K562 (cell line): ENCODE measurements around the gene ANKRD13D. TPM values are rescaled to one million over a fixed set of nuclear protein-coding genes. Genes with fewer than 3 reads are reported as not detected.

Experiments used
- CTCFL ChIP-seq: IDR thresholded peaks from 2 replicates; pipeline ENCODE4 v1.6.1; 2011; ENCODE audit warnings: borderline replicate concordance, low read depth, mild to moderate bottlenecking, moderate library complexity, low read length; ENCODE audit not compliant: insufficient read depth, poor library complexity, severe bottlenecking
- CUX1 ChIP-seq: fragments of 200-800 bp; sonication (Bioruptor generic); IDR thresholded peaks from 2 replicates; pipeline ENCODE4 v1.6.1; 2016; ENCODE audit warnings: missing genetic modification characterization, missing compliant biosample characterization
- DPF2 ChIP-seq: fragments of 450-650 bp; IDR thresholded peaks from 2 replicates; pipeline ENCODE4 v1.6.1; 2016
- MITF ChIP-seq: IDR thresholded peaks from 2 replicates; pipeline ENCODE4 v1.6.1; 2014; ENCODE audit warnings: antibody characterized with exemption
- MYC ChIP-seq, 2 experiments: fragments of 250-450 bp in 1 of 2; sonication (Bioruptor Pico) in 1 of 2; IDR thresholded peaks; 2 replicates each; pipeline versions ENCODE4 v1.5.1 to v1.6.1; 2012 to 2021; ENCODE audit warnings: low read depth in 2 of 2, borderline replicate concordance in 1 of 2, improper control_type of control experiment in 1 of 2, low read length in 1 of 2, mild to moderate bottlenecking in 1 of 2, moderate library complexity in 1 of 2
- PURB ChIP-seq: sonication (generic); formaldehyde crosslinking; IDR thresholded peaks from 2 replicates; pipeline ENCODE4 v1.9.0; 2021; ENCODE audit warnings: low read depth, mild to moderate bottlenecking, missing genetic modification reagents
- SMAD2 ChIP-seq: fragments of 150-350 bp; IDR thresholded peaks from 2 replicates; pipeline ENCODE4 v1.6.1; 2014; ENCODE audit warnings: low read depth, mild to moderate bottlenecking, low read length
- SPI1 ChIP-seq: IDR thresholded peaks from 2 replicates; pipeline ENCODE4 v1.6.1; 2011; ENCODE audit warnings: low read depth, low read length, control low read depth, borderline replicate concordance
- TEAD1 ChIP-seq, 2 experiments: fragments of 450-650 bp in 1 of 2; sonication (generic) in 1 of 2; formaldehyde crosslinking; IDR thresholded peaks; 2 replicates each; pipeline versions ENCODE4 v1.4.0 to v1.8.0; 2020 to 2022; ENCODE audit warnings: mild to moderate bottlenecking in 2 of 2, missing genetic modification reagents in 1 of 2
- ZNF212 ChIP-seq: fragments of 450-650 bp; formaldehyde crosslinking; IDR thresholded peaks from 2 replicates; pipeline ENCODE4 v1.4.0; 2020; ENCODE audit warnings: mild to moderate bottlenecking
- polyA plus RNA-seq, 8 experiments: library from polyadenylated mRNA; depleted of rRNA in 4 of 8; stranded (reverse) in 5 of 8; unstranded in 3 of 8; fragments of >200 nt; fragmentation: Nextera tagmentation in 2 of 8; fragmentation: Illumina TruSeq in 1 of 8; extraction: Ambion mirVana in 2 of 8; extraction: Trizol in 1 of 8; gene quantifications; 2 replicates each; pipeline versions ENCODE4 v1.2.1 to v1.2.3, GENCODE V29; 2011 to 2014; ENCODE audit warnings: inconsistent platforms in 1 of 8, missing spikeins in 1 of 8
- total RNA-seq, 7 experiments: library from RNA; depleted of rRNA in 6 of 7; stranded (reverse); fragments of >200 nt in 6 of 7; fragmentation: Illumina TruSeq in 2 of 7; extraction: Trizol in 2 of 7; gene quantifications; 2 replicates each; pipeline versions ENCODE4 v1.2.1 to v1.2.3, GENCODE V29; 2011 to 2021; ENCODE audit warnings: low replicate concordance in 1 of 7

ANKRD13D gene
- total and polyA plus RNA-seq, 9 of the 15 experiments (the other 6 are each of a cell fraction or from before 2014, with no cell fraction given): 0.94 to 40.9 (median 22.4) TPM

GRCh38 chr11:67262731-67263675, 26.1 kb upstream of the ANKRD13D start (continued):
- TF ChIP-seq CUX1 (no peak), ZNF212 (CRISPR knock-in tag) (no peak), SPI1 (peak; percentile 65), TEAD1 (CRISPR knock-in tag; IDR thresholded peaks at IDR 0.05) (peak; percentile 4 to 53; a peak in 2 of 4 replicates), CTCFL (peak; percentile 93), DPF2 (peak; percentile 61), MYC (IDR thresholded peaks at IDR 0.05; ENCODE audit: low read depth, low read length) (0 out of 2 replicates have a peak, but pooled peaks have one; percentile 18), MYC (CRISPR knock-in tag; IDR thresholded peaks at IDR 0.05; ENCODE audit: borderline replicate concordance, low read depth) (no peak), SMAD2 (no peak), PURB (no peak), MITF (no peak)
